HEK293T (cell line): Measurements from ENCODE around the gene PEX7.

ENCODE experiments used
- CTCF ChIA-PET: fragments of 350-600 bp; formaldehyde crosslinking; extraction: SDS; loops from one replicate; lab custom pipeline; 2021; ENCODE audit warnings: antibody characterized with exemption, inconsistent platforms; lab: Yijun Ruan, JAX
- POLR2A ChIA-PET: fragments of 350-600 bp; formaldehyde crosslinking; extraction: SDS; loops from one replicate; lab custom pipeline; 2020; ENCODE audit warnings: antibody characterized with exemption, inconsistent platforms; lab: Yijun Ruan, JAX
- DNase-seq: peaks from one replicate; pipeline ENCODE4 v3.0.0; 2012; ENCODE audit warnings: mixed read lengths; ENCODE audit errors: extremely low spot score
- ARNT ChIP-seq: fragments of 450-650 bp; IDR thresholded peaks from 2 replicates; pipeline ENCODE4 v1.6.1; 2017; ENCODE audit warnings: mild to moderate bottlenecking
- BHLHE40 ChIP-seq: fragments of 450-650 bp; IDR thresholded peaks from 2 replicates; pipeline ENCODE4 v1.6.1; 2016; ENCODE audit warnings: mild to moderate bottlenecking, moderate library complexity, borderline replicate concordance
- CTBP1 ChIP-seq: fragments of 450-650 bp; IDR thresholded peaks from 2 replicates; pipeline ENCODE4 v1.6.1; 2016; ENCODE audit warnings: borderline replicate concordance
- ELF4 ChIP-seq: fragments of 450-650 bp; IDR thresholded peaks from 2 replicates; pipeline ENCODE4 v1.6.1; 2017; ENCODE audit warnings: antibody characterized with exemption
- FOXA1 ChIP-seq: fragments of 450-650 bp; IDR thresholded peaks from 2 replicates; pipeline ENCODE4 v1.6.1; 2016; ENCODE audit warnings: mild to moderate bottlenecking
- FOXK2 ChIP-seq: fragments of 450-650 bp; IDR thresholded peaks from 2 replicates; pipeline ENCODE4 v1.6.1; 2016; ENCODE audit warnings: mild to moderate bottlenecking
- FOXM1 ChIP-seq: fragments of 450-650 bp; IDR thresholded peaks from 2 replicates; pipeline ENCODE4 v1.6.1; 2017; ENCODE audit warnings: mild to moderate bottlenecking, borderline replicate concordance
- HDGF ChIP-seq: fragments of 450-650 bp; IDR thresholded peaks from 2 replicates; pipeline ENCODE4 v1.6.1; 2017; ENCODE audit warnings: antibody characterized with exemption, borderline replicate concordance
- L3MBTL2 ChIP-seq: fragments of 450-650 bp; conservative IDR thresholded peaks from 2 replicates; pipeline ENCODE4 v1.6.1; 2016; ENCODE audit warnings: mild to moderate bottlenecking
- LEF1 ChIP-seq: fragments of 450-650 bp; IDR thresholded peaks from 2 replicates; pipeline ENCODE4 v1.6.1; 2017; ENCODE audit warnings: mild to moderate bottlenecking, borderline replicate concordance
- NFRKB ChIP-seq: fragments of 450-650 bp; IDR thresholded peaks from 2 replicates; pipeline ENCODE4 v1.6.1; 2016; ENCODE audit warnings: mild to moderate bottlenecking, moderate library complexity
- SP1 ChIP-seq: fragments of 450-650 bp; IDR thresholded peaks from 2 replicates; pipeline ENCODE4 v1.6.1; 2017
- SUZ12 ChIP-seq: fragments of 450-650 bp; IDR thresholded peaks from 2 replicates; pipeline ENCODE4 v1.6.1; 2016; ENCODE audit warnings: mild to moderate bottlenecking
- TARDBP ChIP-seq: fragments of 450-650 bp; IDR thresholded peaks from 2 replicates; pipeline ENCODE4 v1.6.1; 2016
- ZNF384 ChIP-seq: fragments of 450-650 bp; IDR thresholded peaks from 2 replicates; pipeline ENCODE4 v1.6.1; 2016
- TF ChIP-seq, protein P1 (sequence below): fragments of 450-650 bp; IDR thresholded peaks from 2 replicates; pipeline ENCODE4 v1.6.1; 2016

Gene PEX7

DNA sequence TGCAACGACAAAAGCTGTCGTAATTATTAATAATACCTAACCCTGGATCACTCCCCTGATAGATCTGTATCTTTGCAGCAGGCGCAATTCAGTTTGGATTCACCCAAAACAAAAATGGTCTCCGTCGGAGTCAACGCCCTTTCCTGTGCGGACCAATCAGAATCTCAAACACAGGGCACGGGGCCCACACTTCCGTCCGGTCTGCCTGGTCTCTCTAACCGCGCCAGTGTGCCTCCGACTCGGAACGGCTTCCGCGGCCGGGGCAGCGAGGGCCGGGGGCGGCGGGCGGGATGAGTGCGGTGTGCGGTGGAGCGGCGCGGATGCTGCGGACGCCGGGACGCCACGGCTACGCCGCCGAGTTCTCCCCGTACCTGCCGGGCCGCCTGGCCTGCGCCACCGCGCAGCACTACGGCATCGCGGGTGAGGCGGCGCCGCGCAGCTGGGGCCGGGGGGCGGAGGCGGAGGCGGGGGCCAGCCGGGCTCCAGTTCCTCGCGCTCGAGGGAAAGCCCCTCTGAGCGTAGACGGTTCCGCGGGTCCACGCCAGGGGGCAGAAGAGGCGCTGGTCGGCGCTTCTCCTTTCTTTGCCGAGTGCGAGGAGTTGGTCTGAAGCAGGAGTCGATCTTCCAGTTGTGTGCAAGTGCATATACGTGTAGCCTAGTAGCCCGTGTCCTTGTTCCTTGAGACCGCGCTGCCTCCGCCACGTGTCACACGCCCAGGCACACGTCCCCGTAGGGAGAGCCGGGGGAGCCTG, at the start of gene PEX7:
Gene PEX7 (plus strand): TSS at position 217 of the 752 bp plus-strand sequence. CDS start 74 bp downstream, at position 291.
- ChIA-PET POLR2A (interaction anchor here (1.3 to 1.4 kb wide), 2 partner anchors 11 to 179 kb away, joined by 3 to 6 read pairs; no protein-coding TSS in a partner anchor), CTCF (no interaction called here)
- peak; percentile 92 for DNase-seq
- no peak for TF ChIP-seq HDGF
- peak; percentile 54 for TF ChIP-seq L3MBTL2
- no peak for TF ChIP-seq ARNT
- 0 out of 2 replicates have a peak, but pooled peaks have one; percentile 20 for TF ChIP-seq NFRKB
- no peak for TF ChIP-seq BHLHE40
- TF ChIP-seq SP1, result no peak
- no peak for TF ChIP-seq TARDBP
- no peak for TF ChIP-seq ZNF384
- TF ChIP-seq ELF4, result peak; percentile 26; the same call in 1 of the 2 replicates
- TF ChIP-seq, protein P1, sequence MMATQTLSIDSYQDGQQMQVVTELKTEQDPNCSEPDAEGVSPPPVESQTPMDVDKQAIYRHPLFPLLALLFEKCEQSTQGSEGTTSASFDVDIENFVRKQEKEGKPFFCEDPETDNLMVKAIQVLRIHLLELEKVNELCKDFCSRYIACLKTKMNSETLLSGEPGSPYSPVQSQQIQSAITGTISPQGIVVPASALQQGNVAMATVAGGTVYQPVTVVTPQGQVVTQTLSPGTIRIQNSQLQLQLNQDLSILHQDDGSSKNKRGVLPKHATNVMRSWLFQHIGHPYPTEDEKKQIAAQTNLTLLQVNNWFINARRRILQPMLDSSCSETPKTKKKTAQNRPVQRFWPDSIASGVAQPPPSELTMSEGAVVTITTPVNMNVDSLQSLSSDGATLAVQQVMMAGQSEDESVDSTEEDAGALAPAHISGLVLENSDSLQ, result no peak
- TF ChIP-seq FOXM1, result peak; percentile 36; the same call in 1 of the 2 replicates
- peak; percentile 81; the same call in 1 of the 2 replicates for TF ChIP-seq LEF1

DNA sequence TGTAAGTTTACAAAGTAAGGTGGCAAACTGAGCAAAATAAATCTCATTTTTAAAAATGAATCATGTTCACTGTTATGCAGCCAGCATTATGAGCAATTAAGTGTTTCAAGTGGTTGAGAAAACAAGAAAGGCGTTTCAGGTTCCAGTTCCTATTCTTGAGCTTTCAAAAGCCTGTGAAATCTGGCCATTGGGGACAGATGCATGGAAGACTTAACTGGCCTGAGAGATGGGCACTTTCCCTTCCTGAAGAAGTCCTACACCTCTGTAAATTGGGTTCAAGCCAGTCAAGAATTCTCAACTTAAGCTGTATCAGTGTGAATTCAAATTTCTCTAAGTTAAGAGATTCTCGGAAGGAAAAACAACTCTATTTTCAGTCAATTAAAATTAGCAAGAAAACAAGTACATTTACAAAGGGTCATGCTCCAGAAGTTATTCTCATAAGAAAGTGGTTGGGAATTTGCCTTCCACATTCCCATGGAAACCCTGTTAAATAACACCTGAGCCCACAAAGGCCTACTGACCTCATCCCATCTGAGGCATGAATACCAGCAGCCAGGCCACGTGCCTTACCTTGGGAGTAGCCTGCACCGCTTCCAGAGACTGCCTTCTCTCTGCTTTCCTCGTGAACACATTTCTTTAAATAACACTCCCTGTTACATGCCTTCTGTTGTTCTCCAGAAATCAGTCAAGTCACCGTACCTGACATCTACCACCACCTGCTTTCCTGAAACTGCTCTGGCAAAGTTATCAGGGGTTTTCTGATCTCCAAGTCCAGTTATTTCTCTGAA, 49.5 kb upstream of the PEX7 start:
- POLR2A ChIA-PET, result interaction anchor here (1.7 kb wide), 1 partner anchor 19 kb away, joined by 4 read pairs; the partner anchor contains the start of gene MAP3K5
- TF ChIP-seq LEF1, result no peak
- no peak for TF ChIP-seq ZNF384
- TF ChIP-seq SUZ12, result no peak
- no peak for TF ChIP-seq HDGF
- no peak for TF ChIP-seq BHLHE40
- no peak for TF ChIP-seq CTBP1
- no peak for TF ChIP-seq NFRKB
- TF ChIP-seq L3MBTL2, result no peak
- no peak for TF ChIP-seq TARDBP
- no peak for TF ChIP-seq SP1
- no peak for TF ChIP-seq FOXK2
- no peak for TF ChIP-seq ARNT
- TF ChIP-seq FOXA1, result no peak
- no peak for DNase-seq
- CTCF ChIA-PET, result no interaction called here

GRCh38 chr6:136773473-136773796, 49.0 kb upstream of the PEX7 start:
- no peak for TF ChIP-seq SP1
- no peak for TF ChIP-seq FOXA1
- CTCF ChIA-PET, result no interaction called here
- POLR2A ChIA-PET, result interaction anchor here (1.7 kb wide), 1 partner anchor 19 kb away, joined by 4 read pairs; the partner anchor contains the start of gene MAP3K5
- DNase-seq, result no peak

- DNase-seq, result no peak
- CTCF ChIA-PET, result interaction anchor here (0.6 to 1.4 kb wide), 2 partner anchors 11 to 18 kb away, joined by 3 to 4 read pairs; partner anchors contain the start of gene MAP3K5
- POLR2A ChIA-PET, result interaction anchor here (1.7 kb wide), 1 partner anchor 18 kb away, joined by 4 read pairs; the partner anchor contains the start of gene MAP3K5
- TF ChIP-seq CTBP1, result peak; percentile 65; the same call in 1 of the 2 replicates
- no peak for TF ChIP-seq FOXM1
- TF ChIP-seq, protein P1, result peak; percentile 64
These were observed 48.0 kb upstream of the PEX7 start for GRCh38 chr6:136774228-136775041.

DNA sequence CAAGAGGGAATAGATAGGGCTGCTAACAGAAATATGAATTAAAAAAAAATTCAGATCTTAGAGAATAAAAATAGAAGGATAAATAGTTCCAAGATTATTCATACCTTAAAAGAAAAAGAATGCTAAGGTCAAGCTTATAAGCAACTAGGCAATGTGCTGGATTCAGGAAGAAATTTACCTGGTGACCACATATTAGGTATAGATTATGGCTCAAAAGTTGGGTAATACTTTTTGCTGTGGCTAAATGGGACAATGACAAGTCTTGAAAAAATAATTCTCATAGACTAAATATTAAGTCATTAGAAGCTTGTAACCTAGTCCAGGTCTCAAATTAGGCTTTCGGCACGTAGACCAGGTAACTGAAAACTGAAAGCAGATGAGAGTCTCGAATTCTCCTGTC, 47.3 kb upstream of the PEX7 start:
- ChIA-PET POLR2A (no interaction called here), CTCF (interaction anchor here (1.4 to 1.8 kb wide), 2 partner anchors 11 to 17 kb away, joined by 4 to 7 read pairs; partner anchors contain the start of gene MAP3K5)
- DNase-seq, result no peak
- no peak for TF ChIP-seq ELF4
- TF ChIP-seq FOXK2, result no peak
- TF ChIP-seq NFRKB, result no peak
- no peak for TF ChIP-seq SP1
- no peak for TF ChIP-seq CTBP1
- TF ChIP-seq BHLHE40, result no peak
- no peak for TF ChIP-seq LEF1
- no peak for TF ChIP-seq L3MBTL2

GRCh38 chr6:136775548-136775947, 46.8 kb upstream of the PEX7 start:
- TF ChIP-seq ELF4 (no peak), ZNF384 (no peak), SP1 (no peak), ARNT (no peak), FOXK2 (no peak), BHLHE40 (no peak), FOXA1 (no peak)
- TF ChIP-seq, protein P1, result no peak
- DNase-seq, result no peak
- POLR2A ChIA-PET, result no interaction called here
- CTCF ChIA-PET, result interaction anchor here (1.4 to 1.8 kb wide), 2 partner anchors 11 to 17 kb away, joined by 4 to 7 read pairs; partner anchors contain the start of gene MAP3K5
